ENCODE results near the gene FRAT1. TPM values are rescaled to one million over a fixed set of nuclear protein-coding genes. Genes with fewer than 3 reads are reported as not detected.
A peak's percentile ranks its signal among the peaks of the same experiment; 100 is the strongest.

The FRAT1 gene
- total and polyA plus RNA-seq, 10 of the 15 experiments (the other 5 are each of a cell fraction or from before 2014, with no cell fraction given): 0.07 to 0.73 (median 0.26) TPM

GRCh38 chr10:97292097-97292861 lies 26.8 kb upstream of the FRAT1 start, which contains the start of gene ARHGAP19:
ARHGAP19 (minus strand) TSS chr10:97292637; CDS start chr10:97292627, 10 bp downstream.
- Histone ChIP-seq H3K27ac (ENCODE audit: control insufficient read depth, insufficient read depth) (peak within 1 kb of the TSS; percentile 60), H3K79me2 (ENCODE audit: control insufficient read depth, insufficient read depth, low read length) (peaks cover 27% of the 10 kb centered on the region), H2AFZ (ENCODE audit: control insufficient read depth, low read depth, low read length) (peak within 1 kb of the TSS; percentile 92), H3K36me3 (ENCODE audit: control insufficient read depth in 2 of 2, insufficient read depth in 2 of 2, low read length in 1 of 2) (no peaks in the 10 kb centered on the region), H3K9me3 (replicated peaks; ENCODE audit: control insufficient read depth, insufficient read depth, low read length) (no peaks in the 10 kb centered on the region), H3K4me2 (ENCODE audit: control insufficient read depth, insufficient read depth) (peak within 1 kb of the TSS; percentile 72), H3K27me3 (replicated peaks in 1 of 2; ENCODE audit: control insufficient read depth in 2 of 2, insufficient read depth in 2 of 2, low read length in 1 of 2) (no peaks in the 10 kb centered on the region), H3K4me3 (peak within 1 kb of the TSS; percentile 90), H3K4me1 (ENCODE audit: control insufficient read depth, insufficient read depth, low read length) (no peaks in the 10 kb centered on the region; the same call in 1 of the 2 replicates), H4K20me1 (ENCODE audit: control insufficient read depth, insufficient read depth) (no peaks in the 10 kb centered on the region), H3K9ac (ENCODE audit: control insufficient read depth, insufficient read depth, low read length) (peak within 1 kb of the TSS; percentile 87)
- ChIA-PET POLR2A (interaction anchor here (0.5 to 1.5 kb wide), 3 partner anchors 13 to 41 kb away, joined by 3 to 5 read pairs (median 4); no protein-coding TSS in a partner anchor), CTCF (interaction anchor here (4.0 kb wide), 1 partner anchor 14 kb away, joined by 22 read pairs; no protein-coding TSS in a partner anchor), SMC1A (ENCODE audit: uncharacterized antibody, unreplicated experiment) (interaction anchor here (1.3 to 1.9 kb wide), 2 partner anchors 10 to 13 kb away, joined by 3 to 7 read pairs; no protein-coding TSS in a partner anchor), RAD21 (ENCODE audit: unreplicated experiment) (no interaction called here)
- TSS peak; percentile 88 for BruUV-seq (replicated peaks)
- peak; percentile 95 for FAIRE-seq
- ATAC-seq: peak; percentile 98
- DNase-seq (ENCODE audit: low read depth, low spot score): peak; percentile 95
- in situ Hi-C loops (cut with MboI) (no loop called here), intact Hi-C loops (cut with micrococcal nuclease; ENCODE audit: unreplicated experiment) (loop anchor here (1.0 to 5.0 kb wide), 2 partner anchors 40 to 206 kb away; partner anchors contain the start of genes FRAT2, MMS19 and UBTD1)
- WGBS (ENCODE audit: insufficient coverage, insufficient replicate concordance, low lambda C conversion rate, missing lambda C conversion rate): 1% methylated on average over 42 of the region's 55 CpGs
- TF ChIP-seq ZNF217 (IDR thresholded peaks at IDR 0.05) (no peak), KAT2A (conservative IDR thresholded peaks at IDR 0.05; ENCODE audit: control insufficient read depth, low read depth, low read length) (no peak), POLR2A (IDR thresholded peaks at IDR 0.05; ENCODE audit: low read depth, low read length) (peak; percentile 86), PBX3 (IDR thresholded peaks at IDR 0.05; ENCODE audit: insufficient replicate concordance, low read depth, low read length) (peak; percentile 94), DPF2 (IDR thresholded peaks at IDR 0.05) (peak; percentile 56), EP300 (IDR thresholded peaks at IDR 0.05; ENCODE audit: borderline replicate concordance in 1 of 2, control insufficient read depth in 1 of 2, low read depth in 2 of 2, low read length in 2 of 2) (no peak), BRCA1 (IDR thresholded peaks at IDR 0.05; ENCODE audit: low read depth, low read length) (no peak), NFXL1 (IDR thresholded peaks at IDR 0.05; ENCODE audit: borderline replicate concordance) (no peak), RAD51 (IDR thresholded peaks at IDR 0.05) (no peak), SMAD1 (IDR thresholded peaks at IDR 0.05; ENCODE audit: low read depth, partially characterized antibody) (peak; percentile 27), JUND (IDR thresholded peaks at IDR 0.05; ENCODE audit: low read depth, low read length) (no peak), CREM (IDR thresholded peaks at IDR 0.05; ENCODE audit: low read depth) (peak; percentile 63), PRDM15 (CRISPR knock-in tag; IDR thresholded peaks at IDR 0.05) (no peak), WRNIP1 (IDR thresholded peaks at IDR 0.05; ENCODE audit: borderline replicate concordance, low read depth, low read length) (no peak), BHLHE40 (IDR thresholded peaks at IDR 0.05; ENCODE audit: borderline replicate concordance in 1 of 2, low read depth in 2 of 2, low read length in 1 of 2) (no peak), TBL1XR1 (IDR thresholded peaks at IDR 0.05; ENCODE audit: low read depth, low read length) (no peak), ETV6 (conservative IDR thresholded peaks at IDR 0.05 in 1 of 2, IDR thresholded peaks at IDR 0.05 in 1 of 2; ENCODE audit: borderline replicate concordance in 1 of 2, low read depth in 1 of 2) (peak in 1 of 2 experiments; percentile 19; a peak in 1 of 4 replicates), RBBP5 (conservative IDR thresholded peaks at IDR 0.05) (no peak), BCL11A (IDR thresholded peaks at IDR 0.05; ENCODE audit: low read depth, low read length) (0 out of 2 replicates have a peak, but pooled peaks have one; percentile 24), IKZF1 (conservative IDR thresholded peaks at IDR 0.05) (peak; percentile 78)
